Measurements from ENCODE around the gene MND1. TPM values are rescaled to one million over a fixed set of nuclear protein-coding genes. Genes with fewer than 3 reads are reported as not detected.

The MND1 gene
- total and polyA plus RNA-seq, 2 of the 8 experiments (the other 6 are each of a cell fraction or from before 2014, with no cell fraction given): 4.4 to 26.2 TPM

Small RNA genes lying within 50 kb of the gene (small RNA-seq; reads per million reads assigned to genes)
- gene RN7SL419P (ENCODE audit: insufficient read depth): not detected

Other genes starting within 250 kb of the MND1 start
- gene TRIM2, start 140.2 kb upstream of the MND1 start, total RNA-seq (2021; fragmentation: NEBNext Ultra II Directional; extraction: Animal tissue kit (Norgen Biotek cat#: 25700)): 58.1 and 59.8 TPM in 2 replicates
- gene TRIM2, start 140.2 kb upstream of the MND1 start, polyA plus RNA-seq (2011; rRNA removed): 30.8 and 34.0 TPM in 2 replicates
- gene TMEM131L, start 121.7 kb downstream of the MND1 start, total RNA-seq (2021; fragmentation: NEBNext Ultra II Directional; extraction: Animal tissue kit (Norgen Biotek cat#: 25700)): 25.3 and 26.1 TPM in 2 replicates
- gene TMEM131L, start 121.7 kb downstream of the MND1 start, polyA plus RNA-seq (2011; rRNA removed): 11.2 and 14.3 TPM in 2 replicates

All from H1 (cell line).